Neuronal stem cell (in vitro differentiated cells): ENCODE results near the gene STK36.
A peak's percentile ranks its signal among the peaks of the same experiment; 100 is the strongest.

Experiments used
- DNase-seq: peaks from one replicate; pipeline ENCODE4 v3.0.0-alpha.2; 2013; ENCODE audit warnings: low spot score
- H2AFZ ChIP-seq: one replicate; pipeline ENCODE4 v1.6.1; 2013; ENCODE audit warnings: mild to moderate bottlenecking, low read length, inconsistent platforms
- H2AK5ac ChIP-seq: 2 replicates; pipeline ENCODE4 v1.6.1; 2013; ENCODE audit warnings: low read depth, mild to moderate bottlenecking, inconsistent platforms, low read length, moderate library complexity, mixed read lengths
- H2BK120ac ChIP-seq: 2 replicates; pipeline ENCODE4 v1.6.1; 2013; ENCODE audit warnings: low read depth, mild to moderate bottlenecking, inconsistent platforms, low read length, moderate library complexity, mixed read lengths
- H2BK12ac ChIP-seq: one replicate; pipeline ENCODE4 v1.6.1; 2013; ENCODE audit warnings: low read length, inconsistent platforms
- H2BK15ac ChIP-seq: 2 replicates; pipeline ENCODE4 v1.6.1; 2013; ENCODE audit warnings: mild to moderate bottlenecking, low read length, inconsistent platforms, mixed read lengths
- H2BK5ac ChIP-seq: one replicate; pipeline ENCODE4 v1.6.1; 2013; ENCODE audit warnings: inconsistent platforms, mild to moderate bottlenecking, low read length, moderate library complexity
- H3K14ac ChIP-seq: one replicate; pipeline ENCODE4 v1.6.1; 2013; ENCODE audit warnings: low read length, inconsistent platforms
- H3K18ac ChIP-seq: 2 replicates; pipeline ENCODE4 v1.6.1; 2013; ENCODE audit warnings: low read length, inconsistent platforms
- H3K23ac ChIP-seq: 2 replicates; pipeline ENCODE4 v1.6.1; 2013; ENCODE audit warnings: low read depth, mild to moderate bottlenecking, mixed read lengths, low read length, inconsistent platforms; ENCODE audit not compliant: poor library complexity
- H3K27ac ChIP-seq: replicated peaks from 3 replicates; pipeline ENCODE4 v1.5.1; 2013; ENCODE audit warnings: low read length, inconsistent platforms
- H3K27me3 ChIP-seq, 3 experiments: 2 replicates each; pipeline ENCODE4 v1.6.1; 2013; ENCODE audit warnings: low read length in 3 of 3, mild to moderate bottlenecking in 2 of 3, inconsistent platforms in 1 of 3, low read depth in 1 of 3, mixed read lengths in 1 of 3, moderate library complexity in 1 of 3; ENCODE audit not compliant: control insufficient read depth in 3 of 3, insufficient read depth in 3 of 3
- H3K36me3 ChIP-seq, 2 donors: replicated peaks in 1 of 2; 2 replicates each; pipeline ENCODE4 v1.6.1; 2013; ENCODE audit warnings: low read length in 2 of 2; ENCODE audit not compliant: control insufficient read depth in 2 of 2, insufficient read depth in 2 of 2
- H3K4ac ChIP-seq: 2 replicates; pipeline ENCODE4 v1.6.1; 2013; ENCODE audit warnings: inconsistent platforms, mild to moderate bottlenecking, low read length, moderate library complexity
- H3K4me1 ChIP-seq, 2 donors: 1 replicate in 1 of 2; 2 replicates in 1 of 2; pipeline ENCODE4 v1.6.1; 2013; ENCODE audit warnings: low read length in 2 of 2, low read depth in 1 of 2; ENCODE audit not compliant: control insufficient read depth in 2 of 2, insufficient read depth in 1 of 2
- H3K4me2 ChIP-seq: one replicate; pipeline ENCODE4 v1.6.1; 2013; ENCODE audit warnings: mild to moderate bottlenecking, low read length, inconsistent platforms; ENCODE audit not compliant: insufficient read depth, poor library complexity, severe bottlenecking
- H3K4me3 ChIP-seq, 2 donors: 2 replicates each; pipeline ENCODE4 v1.5.1; 2013; ENCODE audit warnings: low read length in 2 of 2, mild to moderate bottlenecking in 2 of 2, inconsistent platforms in 1 of 2, moderate library complexity in 1 of 2
- H3K79me1 ChIP-seq: one replicate; pipeline ENCODE4 v1.6.1; 2013; ENCODE audit warnings: low read depth, mild to moderate bottlenecking, inconsistent platforms, low read length, moderate library complexity
- H3K9ac ChIP-seq: one replicate; pipeline ENCODE4 v1.6.1; 2013; ENCODE audit warnings: mild to moderate bottlenecking, low read depth, low read length, inconsistent platforms; ENCODE audit not compliant: poor library complexity
- H3K9me3 ChIP-seq, 2 donors: replicated peaks in 1 of 2; 2 replicates each; pipeline versions ENCODE3 to v1.6.1; 2013; ENCODE audit warnings: low read length in 2 of 2, mild to moderate bottlenecking in 2 of 2, inconsistent platforms in 1 of 2, low read depth in 1 of 2, mixed read lengths in 1 of 2, moderate library complexity in 1 of 2; ENCODE audit not compliant: control insufficient read depth in 2 of 2, insufficient read depth in 1 of 2
- H4K8ac ChIP-seq: one replicate; pipeline ENCODE4 v1.6.1; 2013; ENCODE audit warnings: low read depth, mild to moderate bottlenecking, inconsistent platforms, low read length, moderate library complexity
- H4K91ac ChIP-seq: one replicate; pipeline ENCODE4 v1.6.1; 2013; ENCODE audit warnings: low read length, low read depth, mild to moderate bottlenecking, inconsistent platforms; ENCODE audit not compliant: poor library complexity
- WGBS, 2 donors: extraction: QIAGEN DNeasy Blood & Tissue Kit; methylation state at CpG; one replicate each; pipeline ENCODE4 v1.1.7; 2013; ENCODE audit warnings: missing lambda C conversion rate in 2 of 2, mixed read lengths in 1 of 2; ENCODE audit not compliant: insufficient read length in 2 of 2, insufficient replicate concordance in 1 of 2; ENCODE audit errors: extremely low coverage in 2 of 2; 5-methylcytosine and 5-hydroxymethylcytosine counted together

STK36 gene

GRCh38 chr2:218744615-218745014 is 72.7 kb downstream of the STK36 start:
- no peak overlapping the region for H3K27ac ChIP-seq
- no peak overlapping the region for H2AFZ ChIP-seq
- H3K4me1 ChIP-seq, result peaks cover 2 to 7% of the 10 kb centered on the region in 2 donors
- H4K8ac ChIP-seq, result no peak overlapping the region
- no peak overlapping the region for H2BK5ac ChIP-seq
- H3K14ac ChIP-seq, result no peak overlapping the region
- no peak for DNase-seq
- no peak overlapping the region for H3K18ac ChIP-seq
- 100% methylated on average over 1 of the region's 3 CpGs for WGBS, 2 donors
- no peaks in the 10 kb centered on the region for H3K79me1 ChIP-seq
- no peak overlapping the region for H3K4me2 ChIP-seq
- H3K27me3 ChIP-seq, result no peaks in the 10 kb centered on the region
- no peak overlapping the region for H2AK5ac ChIP-seq
- peaks cover 42 to 96% of the 10 kb centered on the region in 2 donors for H3K36me3 ChIP-seq
- no peak overlapping the region for H2BK12ac ChIP-seq
- no peak overlapping the region for H2BK15ac ChIP-seq
- no peak overlapping the region for H4K91ac ChIP-seq
- no peaks in the 10 kb centered on the region for H3K9me3 ChIP-seq
- no peak overlapping the region for H3K4me3 ChIP-seq
- H3K23ac ChIP-seq, result no peak overlapping the region
- no peak overlapping the region for H3K9ac ChIP-seq
- H3K4ac ChIP-seq, result no peak overlapping the region
- H2BK120ac ChIP-seq, result no peak overlapping the region

- Histone ChIP-seq H3K9ac (no peak overlapping the region), H3K27me3 (no peaks in the 10 kb centered on the region), H2AK5ac (no peak overlapping the region), H2BK120ac (no peak overlapping the region), H3K4me1 (peaks cover 2 to 7% of the 10 kb centered on the region in 2 donors), H2BK15ac (no peak overlapping the region), H2BK12ac (no peak overlapping the region), H2AFZ (no peak overlapping the region), H3K79me1 (no peaks in the 10 kb centered on the region), H3K18ac (no peak overlapping the region), H3K14ac (no peak overlapping the region), H4K8ac (no peak overlapping the region), H3K4ac (no peak overlapping the region), H3K4me2 (no peak overlapping the region), H3K23ac (no peak overlapping the region), H3K4me3 (no peak overlapping the region), H2BK5ac (no peak overlapping the region), H3K9me3 (no peaks in the 10 kb centered on the region), H4K91ac (no peak overlapping the region), H3K36me3 (peaks cover 43 to 96% of the 10 kb centered on the region in 2 donors), H3K27ac (no peak overlapping the region)
- DNase-seq, result no peak
- no CpG with 5 or more reads among the region's 5 CpGs for WGBS, 2 donors
Observed at GRCh38 chr2:218745160-218745558, 73.3 kb downstream of the STK36 start.

- Histone ChIP-seq H2AK5ac (no peak overlapping the region), H2BK15ac (no peak overlapping the region), H3K36me3 (peaks cover 43 to 96% of the 10 kb centered on the region in 2 donors), H3K14ac (no peak overlapping the region), H3K4me1 (peaks cover 2 to 7% of the 10 kb centered on the region in 2 donors), H3K27ac (no peak overlapping the region), H2AFZ (no peak overlapping the region), H2BK12ac (no peak overlapping the region), H3K4ac (no peak overlapping the region), H2BK5ac (no peak overlapping the region), H4K91ac (no peak overlapping the region), H4K8ac (no peak overlapping the region), H3K4me3 (no peak overlapping the region), H3K27me3 (no peaks in the 10 kb centered on the region), H3K9me3 (no peaks in the 10 kb centered on the region), H2BK120ac (no peak overlapping the region), H3K79me1 (no peaks in the 10 kb centered on the region), H3K18ac (no peak overlapping the region), H3K4me2 (no peak overlapping the region), H3K23ac (peak overlapping the region; percentile 26), H3K9ac (peak overlapping the region; percentile 0)
- no CpG with 5 or more reads among the region's 10 CpGs for WGBS, 2 donors
- DNase-seq, result no peak
Observed at GRCh38 chr2:218745559-218746469, 73.9 kb downstream of the STK36 start.

- Histone ChIP-seq H4K8ac (no peak overlapping the region), H3K4me3 (no peak overlapping the region), H2AK5ac (no peak overlapping the region), H3K23ac (no peak overlapping the region), H2BK15ac (no peak overlapping the region), H3K9me3 (no peaks in the 10 kb centered on the region), H3K14ac (no peak overlapping the region), H3K18ac (no peak overlapping the region), H3K36me3 (peaks cover 42 to 96% of the 10 kb centered on the region in 2 donors), H2BK5ac (no peak overlapping the region), H3K4me2 (no peak overlapping the region), H3K4me1 (peaks cover 2 to 7% of the 10 kb centered on the region in 2 donors), H3K27me3 (no peaks in the 10 kb centered on the region), H3K4ac (no peak overlapping the region), H2BK12ac (no peak overlapping the region), H3K27ac (no peak overlapping the region), H3K79me1 (no peaks in the 10 kb centered on the region), H2BK120ac (no peak overlapping the region), H3K9ac (no peak overlapping the region), H4K91ac (no peak overlapping the region), H2AFZ (no peak overlapping the region)
- WGBS, 2 donors, result no CpG with 5 or more reads among the region's 1 CpG
- no peak for DNase-seq
Observed at GRCh38 chr2:218746470-218746795, 74.5 kb downstream of the STK36 start.
